Liver (tissue), 3 donors: ENCODE results near the gene JAZF1.

Source experiments
- EGR1 ChIP-seq, 2 donors: IDR thresholded peaks; 2 replicates each; pipeline ENCODE4 v1.6.1; 2016 to 2018; ENCODE audit warnings: antibody characterized with exemption in 2 of 2, low read depth in 2 of 2
- HNF4A ChIP-seq, 2 donors: conservative IDR thresholded peaks; 2 replicates each; pipeline ENCODE4 v1.6.1; 2016; ENCODE audit warnings: antibody characterized with exemption in 2 of 2, mild to moderate bottlenecking in 2 of 2
- JUND ChIP-seq, 2 donors: IDR thresholded peaks; 2 replicates each; pipeline ENCODE4 v1.6.1; 2016; ENCODE audit warnings: antibody characterized with exemption in 2 of 2
- RAD21 ChIP-seq, 2 donors: IDR thresholded peaks; 2 replicates each; pipeline ENCODE4 v1.6.1; 2016; ENCODE audit warnings: antibody characterized with exemption in 2 of 2, mild to moderate bottlenecking in 2 of 2
- RXRA ChIP-seq, 2 donors: IDR thresholded peaks; 2 replicates each; pipeline ENCODE4 v1.6.1; 2017 to 2018; ENCODE audit warnings: antibody characterized with exemption in 2 of 2, mild to moderate bottlenecking in 1 of 2
- SP1 ChIP-seq: IDR thresholded peaks from 2 replicates; pipeline ENCODE4 v1.6.1; 2018; ENCODE audit warnings: antibody characterized with exemption, mild to moderate bottlenecking
- TAF1 ChIP-seq: conservative IDR thresholded peaks from 2 replicates; pipeline ENCODE4 v1.6.1; 2016; ENCODE audit warnings: antibody characterized with exemption, mild to moderate bottlenecking
- YY1 ChIP-seq: IDR thresholded peaks from 2 replicates; pipeline ENCODE4 v1.6.1; 2016; ENCODE audit warnings: antibody characterized with exemption, mild to moderate bottlenecking
- TF ChIP-seq, protein P1 (sequence below): fragments of 150-350 bp; IDR thresholded peaks from 2 replicates; pipeline ENCODE4 v1.5.1; 2017; ENCODE audit warnings: improper control_type of control experiment, low read depth, low read length; ENCODE audit not compliant: missing input control
- TF ChIP-seq, protein P2 (sequence below): IDR thresholded peaks from 2 replicates; pipeline ENCODE4 v1.6.1; 2016; ENCODE audit warnings: antibody characterized with exemption
- TF ChIP-seq, protein P3 (sequence below): IDR thresholded peaks from 2 replicates; pipeline ENCODE4 v1.6.1; 2016; ENCODE audit warnings: antibody characterized with exemption
- TF ChIP-seq, protein P4 (sequence below): IDR thresholded peaks from 2 replicates; pipeline ENCODE4 v1.6.1; 2016; ENCODE audit warnings: antibody characterized with exemption, mild to moderate bottlenecking
- TF ChIP-seq, protein P5 (sequence below): IDR thresholded peaks from 2 replicates; pipeline ENCODE4 v1.6.1; 2016; ENCODE audit warnings: antibody characterized with exemption
- donor health status: healthy.
- donor health status: healthy.

DNA sequence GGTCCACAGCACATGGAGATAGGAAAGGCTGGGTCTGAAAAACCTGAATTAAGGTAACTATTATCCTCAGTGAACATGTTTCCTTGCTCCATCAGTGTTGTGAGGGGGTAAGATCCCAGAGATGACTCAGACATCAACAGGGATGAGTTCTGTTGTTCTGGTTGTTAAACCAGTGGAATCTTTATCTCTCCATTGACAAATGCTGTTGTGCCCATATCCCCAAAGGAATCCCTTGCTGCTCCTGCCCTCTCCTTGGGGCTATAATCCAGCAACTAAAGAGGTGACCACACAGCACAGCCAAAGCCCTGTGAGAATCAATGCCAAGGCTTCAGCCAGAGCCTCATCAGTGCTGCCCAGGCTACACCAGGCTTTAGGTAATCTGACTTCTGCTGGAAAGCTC, 113.4 kb downstream of the JAZF1 start:
- TF ChIP-seq, protein P1, sequence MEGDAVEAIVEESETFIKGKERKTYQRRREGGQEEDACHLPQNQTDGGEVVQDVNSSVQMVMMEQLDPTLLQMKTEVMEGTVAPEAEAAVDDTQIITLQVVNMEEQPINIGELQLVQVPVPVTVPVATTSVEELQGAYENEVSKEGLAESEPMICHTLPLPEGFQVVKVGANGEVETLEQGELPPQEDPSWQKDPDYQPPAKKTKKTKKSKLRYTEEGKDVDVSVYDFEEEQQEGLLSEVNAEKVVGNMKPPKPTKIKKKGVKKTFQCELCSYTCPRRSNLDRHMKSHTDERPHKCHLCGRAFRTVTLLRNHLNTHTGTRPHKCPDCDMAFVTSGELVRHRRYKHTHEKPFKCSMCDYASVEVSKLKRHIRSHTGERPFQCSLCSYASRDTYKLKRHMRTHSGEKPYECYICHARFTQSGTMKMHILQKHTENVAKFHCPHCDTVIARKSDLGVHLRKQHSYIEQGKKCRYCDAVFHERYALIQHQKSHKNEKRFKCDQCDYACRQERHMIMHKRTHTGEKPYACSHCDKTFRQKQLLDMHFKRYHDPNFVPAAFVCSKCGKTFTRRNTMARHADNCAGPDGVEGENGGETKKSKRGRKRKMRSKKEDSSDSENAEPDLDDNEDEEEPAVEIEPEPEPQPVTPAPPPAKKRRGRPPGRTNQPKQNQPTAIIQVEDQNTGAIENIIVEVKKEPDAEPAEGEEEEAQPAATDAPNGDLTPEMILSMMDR: no peak
- TF ChIP-seq YY1: no peak
- TF ChIP-seq, protein P2, sequence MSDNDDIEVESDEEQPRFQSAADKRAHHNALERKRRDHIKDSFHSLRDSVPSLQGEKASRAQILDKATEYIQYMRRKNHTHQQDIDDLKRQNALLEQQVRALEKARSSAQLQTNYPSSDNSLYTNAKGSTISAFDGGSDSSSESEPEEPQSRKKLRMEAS: no peak
- TF ChIP-seq JUND (IDR thresholded peaks at IDR 0.05): no peak
- TF ChIP-seq SP1: no peak
- TF ChIP-seq RXRA (IDR thresholded peaks at IDR 0.05): no peak
- TF ChIP-seq, protein P3, sequence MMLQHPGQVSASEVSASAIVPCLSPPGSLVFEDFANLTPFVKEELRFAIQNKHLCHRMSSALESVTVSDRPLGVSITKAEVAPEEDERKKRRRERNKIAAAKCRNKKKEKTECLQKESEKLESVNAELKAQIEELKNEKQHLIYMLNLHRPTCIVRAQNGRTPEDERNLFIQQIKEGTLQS: no peak
- TF ChIP-seq, protein P4, sequence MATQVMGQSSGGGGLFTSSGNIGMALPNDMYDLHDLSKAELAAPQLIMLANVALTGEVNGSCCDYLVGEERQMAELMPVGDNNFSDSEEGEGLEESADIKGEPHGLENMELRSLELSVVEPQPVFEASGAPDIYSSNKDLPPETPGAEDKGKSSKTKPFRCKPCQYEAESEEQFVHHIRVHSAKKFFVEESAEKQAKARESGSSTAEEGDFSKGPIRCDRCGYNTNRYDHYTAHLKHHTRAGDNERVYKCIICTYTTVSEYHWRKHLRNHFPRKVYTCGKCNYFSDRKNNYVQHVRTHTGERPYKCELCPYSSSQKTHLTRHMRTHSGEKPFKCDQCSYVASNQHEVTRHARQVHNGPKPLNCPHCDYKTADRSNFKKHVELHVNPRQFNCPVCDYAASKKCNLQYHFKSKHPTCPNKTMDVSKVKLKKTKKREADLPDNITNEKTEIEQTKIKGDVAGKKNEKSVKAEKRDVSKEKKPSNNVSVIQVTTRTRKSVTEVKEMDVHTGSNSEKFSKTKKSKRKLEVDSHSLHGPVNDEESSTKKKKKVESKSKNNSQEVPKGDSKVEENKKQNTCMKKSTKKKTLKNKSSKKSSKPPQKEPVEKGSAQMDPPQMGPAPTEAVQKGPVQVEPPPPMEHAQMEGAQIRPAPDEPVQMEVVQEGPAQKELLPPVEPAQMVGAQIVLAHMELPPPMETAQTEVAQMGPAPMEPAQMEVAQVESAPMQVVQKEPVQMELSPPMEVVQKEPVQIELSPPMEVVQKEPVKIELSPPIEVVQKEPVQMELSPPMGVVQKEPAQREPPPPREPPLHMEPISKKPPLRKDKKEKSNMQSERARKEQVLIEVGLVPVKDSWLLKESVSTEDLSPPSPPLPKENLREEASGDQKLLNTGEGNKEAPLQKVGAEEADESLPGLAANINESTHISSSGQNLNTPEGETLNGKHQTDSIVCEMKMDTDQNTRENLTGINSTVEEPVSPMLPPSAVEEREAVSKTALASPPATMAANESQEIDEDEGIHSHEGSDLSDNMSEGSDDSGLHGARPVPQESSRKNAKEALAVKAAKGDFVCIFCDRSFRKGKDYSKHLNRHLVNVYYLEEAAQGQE: no peak
- no peak for TF ChIP-seq EGR1 (IDR thresholded peaks at IDR 0.05; ENCODE audit: low read depth in 2 of 2)
- TF ChIP-seq, protein P5, sequence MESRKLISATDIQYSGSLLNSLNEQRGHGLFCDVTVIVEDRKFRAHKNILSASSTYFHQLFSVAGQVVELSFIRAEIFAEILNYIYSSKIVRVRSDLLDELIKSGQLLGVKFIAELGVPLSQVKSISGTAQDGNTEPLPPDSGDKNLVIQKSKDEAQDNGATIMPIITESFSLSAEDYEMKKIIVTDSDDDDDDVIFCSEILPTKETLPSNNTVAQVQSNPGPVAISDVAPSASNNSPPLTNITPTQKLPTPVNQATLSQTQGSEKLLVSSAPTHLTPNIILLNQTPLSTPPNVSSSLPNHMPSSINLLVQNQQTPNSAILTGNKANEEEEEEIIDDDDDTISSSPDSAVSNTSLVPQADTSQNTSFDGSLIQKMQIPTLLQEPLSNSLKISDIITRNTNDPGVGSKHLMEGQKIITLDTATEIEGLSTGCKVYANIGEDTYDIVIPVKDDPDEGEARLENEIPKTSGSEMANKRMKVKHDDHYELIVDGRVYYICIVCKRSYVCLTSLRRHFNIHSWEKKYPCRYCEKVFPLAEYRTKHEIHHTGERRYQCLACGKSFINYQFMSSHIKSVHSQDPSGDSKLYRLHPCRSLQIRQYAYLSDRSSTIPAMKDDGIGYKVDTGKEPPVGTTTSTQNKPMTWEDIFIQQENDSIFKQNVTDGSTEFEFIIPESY: no peak
- no peak for TF ChIP-seq HNF4A (conservative IDR thresholded peaks at IDR 0.05)
- no peak for TF ChIP-seq RAD21 (IDR thresholded peaks at IDR 0.05)
- TF ChIP-seq TAF1: no peak
